ES-I3 (cell line): ENCODE results near the gene NGLY1.

Experiments used
- H3K36me3 ChIP-seq: 2 replicates; pipeline ENCODE4 v1.6.1; 2013; ENCODE audit warnings: mild to moderate bottlenecking, low read length, control low read depth, moderate library complexity; ENCODE audit not compliant: insufficient read depth
- H3K4me1 ChIP-seq: 2 replicates; pipeline ENCODE4 v1.6.1; 2013; ENCODE audit warnings: mild to moderate bottlenecking, control low read depth, low read length; ENCODE audit not compliant: insufficient read depth
- H3K9ac ChIP-seq: 2 replicates; pipeline ENCODE4 v1.6.1; 2013; ENCODE audit warnings: low read depth, mild to moderate bottlenecking, low read length, moderate library complexity
- H3K9me3 ChIP-seq: 2 replicates; pipeline ENCODE4 v1.6.1; 2013; ENCODE audit warnings: mild to moderate bottlenecking, low read length, moderate library complexity; ENCODE audit not compliant: control insufficient read depth, insufficient read depth

The NGLY1 gene

GRCh38 chr3:25708036-25708435, 75.2 kb downstream of the NGLY1 start:
- no peaks in the 10 kb centered on the region for H3K9me3 ChIP-seq
- H3K4me1 ChIP-seq: 0 out of 2 replicates have a peak, but pooled peaks cover 5% of the 10 kb centered on the region
- no peaks in the 10 kb centered on the region for H3K36me3 ChIP-seq
- no peak overlapping the region for H3K9ac ChIP-seq

GRCh38 chr3:25707268-25707926, 75.8 kb downstream of the NGLY1 start:
- Histone ChIP-seq H3K4me1 (0 out of 2 replicates have a peak, but pooled peaks cover 5% of the 10 kb centered on the region), H3K9ac (no peak overlapping the region), H3K36me3 (no peaks in the 10 kb centered on the region), H3K9me3 (no peaks in the 10 kb centered on the region)

- Histone ChIP-seq H3K36me3 (no peaks in the 10 kb centered on the region), H3K4me1 (0 out of 2 replicates have a peak, but pooled peaks cover 5% of the 10 kb centered on the region), H3K9me3 (no peaks in the 10 kb centered on the region), H3K9ac (no peak overlapping the region)
Observed at GRCh38 chr3:25706213-25706612, 77.0 kb downstream of the NGLY1 start.

GRCh38 chr3:25697553-25697952, 85.7 kb downstream of the NGLY1 start:
- Histone ChIP-seq H3K9ac (no peak overlapping the region), H3K4me1 (no peaks in the 10 kb centered on the region), H3K9me3 (no peaks in the 10 kb centered on the region), H3K36me3 (no peaks in the 10 kb centered on the region)

GRCh38 chr3:25695731-25696420, 87.4 kb downstream of the NGLY1 start:
- no peaks in the 10 kb centered on the region for H3K4me1 ChIP-seq
- H3K9me3 ChIP-seq: no peaks in the 10 kb centered on the region
- no peaks in the 10 kb centered on the region for H3K36me3 ChIP-seq
- H3K9ac ChIP-seq: no peak overlapping the region

- H3K4me1 ChIP-seq: no peaks in the 10 kb centered on the region
- H3K36me3 ChIP-seq: no peaks in the 10 kb centered on the region
- no peak overlapping the region for H3K9ac ChIP-seq
- no peaks in the 10 kb centered on the region for H3K9me3 ChIP-seq
Observed at GRCh38 chr3:25693238-25693637, 90.0 kb downstream of the NGLY1 start.

- Histone ChIP-seq H3K9ac (no peak overlapping the region), H3K9me3 (no peaks in the 10 kb centered on the region), H3K4me1 (no peaks in the 10 kb centered on the region), H3K36me3 (no peaks in the 10 kb centered on the region)
Observed at GRCh38 chr3:25692341-25692740, 90.9 kb downstream of the NGLY1 start.

- Histone ChIP-seq H3K36me3 (no peaks in the 10 kb centered on the region), H3K4me1 (no peaks in the 10 kb centered on the region), H3K9ac (no peak overlapping the region), H3K9me3 (no peaks in the 10 kb centered on the region)
Observed at GRCh38 chr3:25690768-25691533, 92.3 kb downstream of the NGLY1 start.

- H3K36me3 ChIP-seq: no peaks in the 10 kb centered on the region
- no peak overlapping the region for H3K9ac ChIP-seq
- no peaks in the 10 kb centered on the region for H3K4me1 ChIP-seq
- no peaks in the 10 kb centered on the region for H3K9me3 ChIP-seq
Observed at GRCh38 chr3:25689226-25689625, 94.0 kb downstream of the NGLY1 start.

GRCh38 chr3:25687742-25688141, 95.5 kb downstream of the NGLY1 start:
- H3K4me1 ChIP-seq: no peaks in the 10 kb centered on the region
- H3K9me3 ChIP-seq: no peaks in the 10 kb centered on the region
- no peaks in the 10 kb centered on the region for H3K36me3 ChIP-seq
- H3K9ac ChIP-seq: no peak overlapping the region

- Histone ChIP-seq H3K4me1 (no peaks in the 10 kb centered on the region), H3K9ac (no peak overlapping the region), H3K9me3 (no peaks in the 10 kb centered on the region), H3K36me3 (no peaks in the 10 kb centered on the region)
Observed at GRCh38 chr3:25686766-25687165, 96.5 kb downstream of the NGLY1 start.

- no peaks in the 10 kb centered on the region for H3K9me3 ChIP-seq
Observed at GRCh38 chr3:25683882-25684281, 99.4 kb downstream of the NGLY1 start.

GRCh38 chr3:25683410-25683809, 99.8 kb downstream of the NGLY1 start:
- Histone ChIP-seq H3K9ac (no peak overlapping the region), H3K9me3 (no peaks in the 10 kb centered on the region), H3K4me1 (no peaks in the 10 kb centered on the region), H3K36me3 (no peaks in the 10 kb centered on the region)

More at GRCh38 chr3:25683882-25684281, 99.4 kb downstream of the NGLY1 start:
- Histone ChIP-seq H3K36me3 (no peaks in the 10 kb centered on the region), H3K4me1 (no peaks in the 10 kb centered on the region), H3K9ac (no peak overlapping the region)

- no peaks in the 10 kb centered on the region for H3K36me3 ChIP-seq
- H3K9me3 ChIP-seq: no peaks in the 10 kb centered on the region
- H3K4me1 ChIP-seq: no peaks in the 10 kb centered on the region
- no peak overlapping the region for H3K9ac ChIP-seq
Observed at GRCh38 chr3:25679642-25680302, 103.5 kb downstream of the NGLY1 start.
